Astrocyte of the spinal cord (primary cell): ENCODE results near the gene PPM1M.
A peak's percentile ranks its signal among the peaks of the same experiment; 100 is the strongest.

Experiments used
- DNase-seq: peaks from one replicate; pipeline ENCODE4 v3.0.0; 2011; ENCODE audit warnings: low read depth, low spot score
- H3K4me3 ChIP-seq: 2 replicates; pipeline ENCODE4 v1.5.1; 2011; ENCODE audit warnings: low read depth, mild to moderate bottlenecking, low read length, moderate library complexity
- in situ Hi-C: cut with HindIII; loops from 2 replicates; pipeline ENCODE4 v1.10.0; 2017; ENCODE audit warnings: low sequenced_read_pairs
- TF ChIP-seq, protein P1 (sequence below): IDR thresholded peaks from 2 replicates; pipeline ENCODE4 v1.5.1; 2012; ENCODE audit warnings: low read depth, mild to moderate bottlenecking, low read length, inconsistent platforms

The PPM1M gene

DNA sequence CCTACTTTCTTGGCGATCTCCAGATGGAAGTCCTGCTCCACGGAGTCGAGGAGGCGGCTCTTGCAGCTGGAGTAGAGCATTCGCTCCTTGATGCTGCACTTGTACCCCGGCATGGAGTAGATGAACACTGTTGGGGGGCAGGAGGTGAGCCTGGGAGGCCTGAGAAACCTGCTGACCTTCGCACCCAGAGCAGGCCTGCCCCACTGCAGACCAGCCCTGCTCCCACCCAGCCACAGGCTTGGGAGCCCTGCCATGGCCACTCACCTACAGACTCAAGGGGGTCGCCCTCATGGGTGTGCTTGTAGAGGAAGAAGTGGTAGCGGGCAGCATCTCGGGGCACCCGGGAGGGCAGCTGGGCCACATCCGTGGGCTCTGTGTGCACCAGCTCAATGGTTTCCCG lies 15.9 kb upstream of the PPM1M start:
- in situ Hi-C loops = no loop called here
- H3K4me3 ChIP-seq = no peak overlapping the region
- no peak for DNase-seq

DNA sequence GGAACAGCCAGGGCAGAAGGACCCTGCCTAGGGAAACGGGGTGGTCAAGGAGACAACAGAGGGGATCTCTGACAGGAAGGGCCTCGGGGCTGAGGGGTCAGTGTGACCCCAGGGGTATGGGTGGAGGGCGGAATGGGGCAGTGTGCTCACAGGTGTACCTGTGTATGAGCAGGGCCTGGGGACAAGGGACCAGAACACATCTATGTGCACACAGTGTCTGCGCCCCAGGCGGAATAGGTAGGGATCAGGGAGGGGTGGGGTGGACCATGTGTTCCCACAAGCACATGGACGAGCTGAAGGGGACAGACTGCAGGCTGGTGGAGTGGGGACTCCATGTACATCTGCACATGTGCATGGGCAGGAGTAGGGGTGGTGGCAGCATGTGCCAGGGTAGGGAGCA lies 15.1 kb upstream of the PPM1M start:
- DNase-seq = no peak
- no peak overlapping the region for H3K4me3 ChIP-seq
- TF ChIP-seq, protein P1, sequence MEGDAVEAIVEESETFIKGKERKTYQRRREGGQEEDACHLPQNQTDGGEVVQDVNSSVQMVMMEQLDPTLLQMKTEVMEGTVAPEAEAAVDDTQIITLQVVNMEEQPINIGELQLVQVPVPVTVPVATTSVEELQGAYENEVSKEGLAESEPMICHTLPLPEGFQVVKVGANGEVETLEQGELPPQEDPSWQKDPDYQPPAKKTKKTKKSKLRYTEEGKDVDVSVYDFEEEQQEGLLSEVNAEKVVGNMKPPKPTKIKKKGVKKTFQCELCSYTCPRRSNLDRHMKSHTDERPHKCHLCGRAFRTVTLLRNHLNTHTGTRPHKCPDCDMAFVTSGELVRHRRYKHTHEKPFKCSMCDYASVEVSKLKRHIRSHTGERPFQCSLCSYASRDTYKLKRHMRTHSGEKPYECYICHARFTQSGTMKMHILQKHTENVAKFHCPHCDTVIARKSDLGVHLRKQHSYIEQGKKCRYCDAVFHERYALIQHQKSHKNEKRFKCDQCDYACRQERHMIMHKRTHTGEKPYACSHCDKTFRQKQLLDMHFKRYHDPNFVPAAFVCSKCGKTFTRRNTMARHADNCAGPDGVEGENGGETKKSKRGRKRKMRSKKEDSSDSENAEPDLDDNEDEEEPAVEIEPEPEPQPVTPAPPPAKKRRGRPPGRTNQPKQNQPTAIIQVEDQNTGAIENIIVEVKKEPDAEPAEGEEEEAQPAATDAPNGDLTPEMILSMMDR = no peak
- in situ Hi-C loops = no loop called here

More for the DNA sequence above, 15.9 kb upstream of the PPM1M start:
- TF ChIP-seq, protein P1 = no peak

DNA sequence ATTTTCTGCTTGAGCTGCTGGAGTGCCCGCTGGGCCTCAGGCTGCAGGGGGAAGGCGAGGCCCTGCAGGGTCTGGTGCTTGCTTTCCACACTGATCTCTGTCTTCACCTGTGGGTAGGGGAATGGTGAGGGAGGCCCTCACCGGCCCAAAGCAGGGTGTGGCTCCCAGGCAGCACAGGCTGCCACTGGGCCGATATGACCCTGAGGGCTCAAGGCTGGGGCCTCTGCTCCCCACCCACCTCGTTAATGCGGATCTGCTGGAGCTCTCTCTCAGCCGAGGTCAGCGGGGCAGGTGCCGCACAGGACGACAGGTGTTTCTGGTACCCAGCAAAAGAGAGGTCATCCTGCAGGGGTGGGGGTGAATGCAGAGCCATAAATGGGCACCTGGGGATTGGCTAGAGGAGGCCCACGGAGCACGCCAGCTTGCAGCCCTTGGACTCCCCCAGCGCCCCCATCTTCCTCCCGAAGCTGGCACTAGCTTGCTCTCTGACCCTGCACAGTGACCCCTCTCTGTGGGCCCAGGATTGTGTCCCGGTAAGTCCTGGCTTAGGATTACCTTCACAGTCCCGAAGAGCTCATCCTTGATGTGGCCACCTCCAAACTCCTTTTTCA lies 14.6 kb upstream of the PPM1M start:
- TF ChIP-seq, protein P1 = no peak
- DNase-seq = no peak
- in situ Hi-C loops = no loop called here
- no peak overlapping the region for H3K4me3 ChIP-seq

DNA sequence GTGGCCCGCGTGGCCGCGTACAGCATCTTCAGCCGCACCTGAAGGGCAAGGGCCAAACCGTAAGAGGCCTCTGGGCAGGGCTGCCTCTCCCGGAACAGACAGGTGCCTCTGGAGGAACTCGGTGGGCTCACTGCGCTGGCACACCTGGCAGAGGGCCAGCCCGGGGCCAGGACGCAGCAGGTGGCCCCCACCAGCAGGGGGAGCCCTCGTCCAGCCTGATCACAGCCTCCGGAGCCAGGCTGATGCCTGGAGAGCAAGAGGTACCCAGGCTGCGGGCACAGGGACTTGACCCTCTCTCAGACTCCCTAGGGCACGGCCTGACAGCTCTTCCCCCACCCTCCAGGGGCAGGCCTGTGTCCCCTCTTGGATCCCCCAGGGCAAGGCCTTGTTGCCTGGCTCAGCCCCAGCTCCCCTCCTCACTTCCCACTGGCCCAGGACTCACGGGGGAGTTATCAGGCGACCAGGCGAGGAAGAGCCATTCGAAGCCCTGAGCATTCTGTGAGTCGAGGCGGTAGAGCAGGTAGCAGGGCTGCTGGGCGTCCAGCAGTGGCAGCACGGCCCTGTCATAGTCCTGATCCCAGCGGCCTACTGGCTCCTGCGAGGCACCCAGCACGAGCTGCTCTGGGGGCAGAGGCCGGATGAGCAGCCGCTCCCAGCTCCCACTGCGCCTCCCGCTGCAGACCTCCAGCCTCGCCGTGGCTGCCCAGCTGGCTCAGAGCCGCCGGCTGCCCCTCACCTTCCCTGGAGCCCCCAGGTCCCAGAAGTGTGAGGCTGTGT lies 13.9 kb upstream of the PPM1M start:
- H3K4me3 ChIP-seq = no peak overlapping the region
- TF ChIP-seq, protein P1 = peak; percentile 67
- no peak for DNase-seq
- in situ Hi-C loops = no loop called here

DNA sequence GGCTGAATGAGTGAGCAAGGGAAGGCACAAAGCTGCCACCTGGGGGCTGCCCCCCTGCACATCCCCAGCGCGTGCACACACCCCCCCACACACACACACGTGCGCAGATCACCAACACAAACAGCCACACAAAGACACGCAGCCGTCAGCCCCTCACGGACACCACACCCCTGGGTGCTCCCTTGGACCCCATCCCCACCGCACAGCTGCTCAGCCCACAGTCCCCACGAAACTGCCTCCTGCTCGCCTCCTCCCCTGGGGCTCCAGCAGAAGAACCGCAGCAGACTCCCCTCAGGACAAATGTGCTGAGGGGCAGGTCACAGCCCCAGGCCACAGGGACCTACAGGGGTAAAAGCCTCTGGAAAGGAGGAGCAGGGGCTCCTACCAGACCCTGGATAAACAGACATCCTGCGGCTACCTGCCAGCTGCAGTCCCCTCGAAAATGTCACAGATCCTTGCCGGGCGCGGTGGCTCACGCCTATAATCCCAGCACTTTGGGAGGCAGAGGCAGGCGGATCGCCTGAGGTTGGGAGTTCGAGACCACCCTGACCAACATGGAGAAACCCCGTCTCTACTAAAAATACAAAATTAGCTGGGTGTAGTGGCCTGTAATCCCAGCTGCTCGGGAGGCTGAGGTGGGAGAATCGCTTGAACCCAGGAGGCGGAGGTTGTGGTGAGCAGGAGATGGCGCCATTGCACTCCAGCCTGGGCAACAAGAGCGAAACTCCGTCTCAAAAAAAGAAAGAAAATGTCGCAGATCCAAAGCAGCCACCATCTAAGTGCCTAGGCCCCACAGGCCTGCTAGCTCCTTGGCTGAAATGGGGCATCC lies 13.1 kb upstream of the PPM1M start:
- TF ChIP-seq, protein P1 = peak; percentile 23
- in situ Hi-C loops = no loop called here
- no peak overlapping the region for H3K4me3 ChIP-seq
- no peak for DNase-seq

DNA sequence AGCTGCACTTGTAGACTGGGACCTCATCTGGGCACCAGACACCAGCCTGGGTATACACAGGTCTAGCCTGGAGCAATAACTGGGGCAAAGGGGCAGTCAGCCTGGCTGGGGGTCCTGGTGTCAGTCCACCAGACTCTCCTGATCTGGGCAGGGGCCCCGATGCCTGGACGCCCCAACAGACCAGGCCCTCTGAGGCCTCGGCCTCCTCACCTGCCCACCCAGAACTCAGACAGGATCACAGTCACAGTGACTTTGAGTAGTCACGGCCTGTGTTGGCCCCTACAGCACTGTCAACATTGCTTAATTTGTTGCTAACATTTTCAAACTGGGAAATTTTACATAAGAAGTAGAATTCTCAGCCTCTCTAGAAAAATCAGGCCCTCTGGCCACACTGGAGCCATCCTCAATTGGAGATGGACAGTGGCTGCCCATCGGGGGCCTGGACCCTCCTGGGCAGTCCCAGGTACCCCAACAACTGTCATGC lies 12.4 kb upstream of the PPM1M start:
- TF ChIP-seq, protein P1 = no peak
- no peak for DNase-seq
- H3K4me3 ChIP-seq = no peak overlapping the region
- in situ Hi-C loops = no loop called here
